NCI-H1105 (cell line): ENCODE measurements around the gene MLC1.

Source experiments
- DNase-seq: peaks from one replicate; lab custom pipeline; 2025; lab: John Stamatoyannopoulos, UW

MLC1 gene

DNA sequence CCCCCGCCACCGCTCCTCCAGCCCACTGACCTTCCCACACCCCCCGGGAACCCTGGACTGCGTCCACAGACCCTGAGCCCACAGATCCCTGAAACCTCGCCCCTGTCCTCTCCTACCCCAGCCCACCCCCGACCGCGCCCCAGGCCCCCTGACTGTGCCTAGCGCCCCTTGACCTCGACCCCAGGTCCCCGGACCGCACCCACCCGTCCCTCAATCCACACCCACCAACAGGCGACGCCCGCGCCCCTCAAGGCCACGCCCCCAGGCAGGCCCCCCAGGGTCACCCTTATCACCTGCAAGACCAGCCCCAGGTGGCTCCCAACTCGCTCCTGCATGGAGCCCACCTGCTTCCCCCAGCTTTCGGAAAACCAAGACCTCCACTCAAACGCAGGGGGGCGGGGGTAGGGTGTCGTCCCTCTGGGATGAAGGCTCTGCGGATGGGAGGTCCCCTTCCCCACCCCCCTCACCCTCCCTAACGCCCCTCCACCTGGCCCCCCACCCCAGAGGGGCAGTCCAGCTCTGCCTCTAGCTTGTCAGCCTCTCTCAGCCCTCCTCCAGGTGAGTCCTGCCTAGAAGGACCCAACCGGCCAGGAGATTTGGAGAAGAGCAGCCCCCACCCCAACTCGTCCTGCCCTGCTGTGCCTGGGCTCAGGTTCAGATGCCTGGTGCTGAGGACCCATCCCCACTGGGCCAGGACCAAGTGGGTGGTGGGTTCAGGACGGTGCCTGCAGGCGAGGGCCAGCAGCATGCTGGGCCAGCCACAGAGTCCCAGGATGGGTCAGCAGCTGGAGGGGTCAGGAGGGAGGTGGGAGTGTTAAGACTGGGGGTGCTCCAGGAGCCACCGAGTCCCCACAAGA lies 69.5 kb downstream of the MLC1 start:
- DNase-seq = no peak

GRCh38 chr22:50014655-50015401 lies 70.4 kb downstream of the MLC1 start:
- no peak for DNase-seq

DNA sequence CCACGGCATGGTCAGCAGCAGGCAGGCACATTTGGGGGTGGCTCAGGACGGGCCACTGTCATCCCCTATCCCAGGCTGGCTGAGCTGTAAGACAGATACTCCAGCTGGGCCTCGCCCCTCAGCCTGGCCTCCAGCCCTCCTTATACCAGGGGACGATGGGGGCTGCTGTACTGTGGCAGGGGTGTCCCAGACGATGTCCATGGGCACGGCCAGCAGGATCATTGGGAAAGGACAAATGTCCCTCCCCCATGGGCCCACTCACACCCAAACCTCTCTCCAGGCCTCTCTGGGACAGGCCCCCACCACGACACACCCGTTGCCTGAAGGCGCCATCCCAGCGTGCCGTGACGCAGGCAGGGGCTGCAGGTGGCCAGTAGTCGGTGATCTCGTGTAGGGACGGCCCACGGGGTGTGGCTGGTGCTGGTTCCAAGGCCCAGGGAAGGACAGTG lies 71.1 kb downstream of the MLC1 start:
- no peak for DNase-seq

- DNase-seq = no peak
Measured at GRCh38 chr22:50012211-50013181, 72.7 kb downstream of the MLC1 start, which contains the start of gene IL17REL. TSS of gene IL17REL (minus strand) at chr22:50012765. CDS start at chr22:50012646, 119 bp downstream.

- DNase-seq = no peak
Measured at GRCh38 chr22:50011447-50012210, 73.6 kb downstream of the MLC1 start.

- DNase-seq = no peak
Measured at GRCh38 chr22:50010676-50011446, 74.4 kb downstream of the MLC1 start.

- no peak for DNase-seq
Measured at GRCh38 chr22:50009765-50010675, 75.2 kb downstream of the MLC1 start.
